Testis (tissue), 2 donors: ENCODE measurements around the gene DUS2.

Source experiments
- POLR2A ChIP-seq: fragments of 450-650 bp; IDR thresholded peaks from one replicate; pipeline ENCODE4 v1.6.1; 2017; ENCODE audit warnings: antibody characterized with exemption, mild to moderate bottlenecking, moderate library complexity
- TF ChIP-seq, protein P1 (sequence below), 3 experiments: fragments of 450-650 bp in 2 of 3; fragments of 200-600 bp in 1 of 3; sonication (generic) in 1 of 3; IDR thresholded peaks; one replicate each; pipeline ENCODE4 v1.5.1; 2016 to 2019; ENCODE audit warnings: antibody characterized with exemption in 3 of 3, mild to moderate bottlenecking in 2 of 3, moderate library complexity in 1 of 3

DNA sequence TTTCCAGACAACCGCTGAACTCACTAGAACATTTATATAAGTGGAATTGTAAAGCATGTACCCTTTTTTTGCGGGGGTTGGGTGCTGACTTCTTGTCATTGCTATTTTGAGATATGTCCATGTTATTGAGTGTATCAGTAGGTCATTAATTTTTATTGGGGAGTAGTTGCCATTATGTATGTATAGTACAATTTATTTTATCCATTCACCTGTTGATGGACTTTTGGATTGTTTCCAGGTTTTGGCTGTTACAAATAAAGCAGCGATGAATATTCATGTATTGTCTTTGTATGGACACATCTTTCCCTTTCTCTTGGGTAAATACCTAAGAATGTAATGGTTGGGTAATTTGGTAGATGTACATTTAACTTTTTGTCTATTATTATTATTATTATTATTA is 74.8 kb downstream of the DUS2 start:
- TF ChIP-seq, protein P1, sequence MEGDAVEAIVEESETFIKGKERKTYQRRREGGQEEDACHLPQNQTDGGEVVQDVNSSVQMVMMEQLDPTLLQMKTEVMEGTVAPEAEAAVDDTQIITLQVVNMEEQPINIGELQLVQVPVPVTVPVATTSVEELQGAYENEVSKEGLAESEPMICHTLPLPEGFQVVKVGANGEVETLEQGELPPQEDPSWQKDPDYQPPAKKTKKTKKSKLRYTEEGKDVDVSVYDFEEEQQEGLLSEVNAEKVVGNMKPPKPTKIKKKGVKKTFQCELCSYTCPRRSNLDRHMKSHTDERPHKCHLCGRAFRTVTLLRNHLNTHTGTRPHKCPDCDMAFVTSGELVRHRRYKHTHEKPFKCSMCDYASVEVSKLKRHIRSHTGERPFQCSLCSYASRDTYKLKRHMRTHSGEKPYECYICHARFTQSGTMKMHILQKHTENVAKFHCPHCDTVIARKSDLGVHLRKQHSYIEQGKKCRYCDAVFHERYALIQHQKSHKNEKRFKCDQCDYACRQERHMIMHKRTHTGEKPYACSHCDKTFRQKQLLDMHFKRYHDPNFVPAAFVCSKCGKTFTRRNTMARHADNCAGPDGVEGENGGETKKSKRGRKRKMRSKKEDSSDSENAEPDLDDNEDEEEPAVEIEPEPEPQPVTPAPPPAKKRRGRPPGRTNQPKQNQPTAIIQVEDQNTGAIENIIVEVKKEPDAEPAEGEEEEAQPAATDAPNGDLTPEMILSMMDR (IDR thresholded peaks at IDR 0.05): no peak
- TF ChIP-seq POLR2A: no peak
